Epithelial cell of proximal tubule (primary cell): ENCODE measurements around the gene OGG1. TPM values are rescaled to one million over a fixed set of nuclear protein-coding genes. Genes with fewer than 3 reads are reported as not detected.

Experiments
- DNase-seq: peaks from one replicate; pipeline ENCODE4 v3.0.0-alpha.2; 2011; ENCODE audit warnings: low read depth
- H3K4me3 ChIP-seq: 2 replicates; pipeline ENCODE4 v1.5.1; 2011; ENCODE audit warnings: low read depth, mild to moderate bottlenecking, low read length
- total RNA-seq: library from RNA; depleted of rRNA; stranded (reverse); fragments of >200 nt; gene quantifications from 2 replicates; pipeline ENCODE4 v1.2.3, GENCODE V29; 2015
- TF ChIP-seq, protein P1 (sequence below): conservative IDR thresholded peaks from 2 replicates; pipeline ENCODE4 v1.5.1; 2012; ENCODE audit warnings: low read depth, mild to moderate bottlenecking, low read length

OGG1 gene
- 22.0 and 27.4 TPM in 2 replicates for total RNA-seq

DNA sequence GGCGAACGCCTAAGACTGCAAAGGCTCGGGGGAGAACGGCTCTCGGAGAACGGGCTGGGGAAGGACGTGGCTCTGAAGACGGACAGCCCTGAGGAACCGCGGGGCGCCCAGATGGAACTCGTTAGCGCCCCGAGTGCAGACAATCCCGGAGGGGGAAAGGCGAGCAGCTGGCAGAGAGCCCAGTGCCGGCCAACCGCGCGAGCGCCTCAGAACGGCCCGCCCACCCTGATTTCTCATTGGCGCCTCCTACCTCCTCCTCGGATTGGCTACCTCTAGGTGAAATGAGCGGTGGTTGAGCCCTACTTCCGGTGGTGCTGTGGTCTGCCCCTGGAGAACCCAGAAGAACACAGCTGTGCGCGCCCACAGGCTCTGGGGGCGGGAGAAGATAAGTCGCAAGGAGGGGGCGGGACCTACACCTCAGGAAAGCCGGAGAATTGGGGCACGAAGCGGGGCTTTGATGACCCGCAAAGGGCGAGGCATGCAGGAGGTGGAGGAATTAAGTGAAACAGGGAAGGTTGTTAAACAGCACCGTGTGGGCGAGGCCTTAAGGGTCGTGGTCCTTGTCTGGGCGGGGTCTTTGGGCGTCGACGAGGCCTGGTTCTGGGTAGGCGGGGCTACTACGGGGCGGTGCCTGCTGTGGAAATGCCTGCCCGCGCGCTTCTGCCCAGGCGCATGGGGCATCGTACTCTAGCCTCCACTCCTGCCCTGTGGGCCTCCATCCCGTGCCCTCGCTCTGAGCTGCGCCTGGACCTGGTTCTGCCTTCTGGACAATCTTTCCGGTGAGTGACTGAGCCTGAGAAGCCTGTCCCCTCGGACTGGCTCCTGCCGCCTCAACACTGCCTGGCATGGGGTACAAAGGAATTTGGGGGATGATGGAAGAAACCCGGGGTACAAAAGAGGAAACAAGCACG is at the start of gene OGG1:
TSS of gene OGG1 (plus strand) at position 308 of the 911 bp plus-strand sequence. CDS start at position 643, 335 bp downstream.
- H3K4me3 ChIP-seq = peak within 1 kb of the TSS; percentile 75
- DNase-seq = peak; percentile 88
- TF ChIP-seq, protein P1, sequence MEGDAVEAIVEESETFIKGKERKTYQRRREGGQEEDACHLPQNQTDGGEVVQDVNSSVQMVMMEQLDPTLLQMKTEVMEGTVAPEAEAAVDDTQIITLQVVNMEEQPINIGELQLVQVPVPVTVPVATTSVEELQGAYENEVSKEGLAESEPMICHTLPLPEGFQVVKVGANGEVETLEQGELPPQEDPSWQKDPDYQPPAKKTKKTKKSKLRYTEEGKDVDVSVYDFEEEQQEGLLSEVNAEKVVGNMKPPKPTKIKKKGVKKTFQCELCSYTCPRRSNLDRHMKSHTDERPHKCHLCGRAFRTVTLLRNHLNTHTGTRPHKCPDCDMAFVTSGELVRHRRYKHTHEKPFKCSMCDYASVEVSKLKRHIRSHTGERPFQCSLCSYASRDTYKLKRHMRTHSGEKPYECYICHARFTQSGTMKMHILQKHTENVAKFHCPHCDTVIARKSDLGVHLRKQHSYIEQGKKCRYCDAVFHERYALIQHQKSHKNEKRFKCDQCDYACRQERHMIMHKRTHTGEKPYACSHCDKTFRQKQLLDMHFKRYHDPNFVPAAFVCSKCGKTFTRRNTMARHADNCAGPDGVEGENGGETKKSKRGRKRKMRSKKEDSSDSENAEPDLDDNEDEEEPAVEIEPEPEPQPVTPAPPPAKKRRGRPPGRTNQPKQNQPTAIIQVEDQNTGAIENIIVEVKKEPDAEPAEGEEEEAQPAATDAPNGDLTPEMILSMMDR = no peak

DNA sequence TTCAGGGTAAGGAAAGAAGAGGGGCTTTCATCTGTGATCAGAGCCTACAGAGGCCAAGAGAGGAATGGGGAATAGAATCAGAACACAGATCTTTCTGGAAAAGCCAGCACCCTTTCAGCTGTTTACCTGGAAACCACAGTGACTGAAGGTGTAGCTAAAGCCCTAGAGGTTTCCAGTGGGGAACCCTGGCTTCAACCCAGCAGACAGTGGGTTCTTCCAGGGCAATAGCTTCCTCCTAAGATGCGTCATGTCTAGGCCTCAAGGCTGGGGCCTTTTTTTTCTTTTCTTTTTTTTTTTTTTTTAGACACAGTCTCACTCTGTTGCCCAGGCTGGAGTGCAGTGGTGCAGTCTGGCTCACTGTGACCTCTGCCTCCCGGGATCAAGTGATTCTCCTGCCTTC is 49.2 kb upstream of the OGG1 start:
- TF ChIP-seq, protein P1 = no peak
- no peak for DNase-seq
- H3K4me3 ChIP-seq = no peak overlapping the region

DNA sequence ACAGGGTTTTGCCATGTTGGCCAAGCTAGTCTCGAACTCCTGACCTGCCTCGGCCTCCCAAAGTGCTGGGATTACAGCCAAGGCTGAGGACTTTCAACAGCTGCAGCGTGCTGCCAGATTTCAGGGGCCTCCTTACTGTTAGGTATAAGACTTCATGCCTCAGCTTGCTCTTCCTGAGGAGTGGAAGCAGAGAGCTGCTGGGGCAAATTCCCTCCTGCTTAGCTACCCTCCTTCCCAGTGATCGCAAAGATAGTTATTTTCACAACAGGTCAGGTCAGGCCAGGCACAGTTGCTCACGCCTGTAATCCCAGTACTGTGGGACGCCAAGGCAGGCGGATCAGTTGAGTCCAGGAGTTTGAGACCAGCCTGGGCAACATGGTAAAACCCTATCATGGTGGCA is 48.7 kb upstream of the OGG1 start:
- no peak overlapping the region for H3K4me3 ChIP-seq
- no peak for DNase-seq
- TF ChIP-seq, protein P1 = no peak

DNA sequence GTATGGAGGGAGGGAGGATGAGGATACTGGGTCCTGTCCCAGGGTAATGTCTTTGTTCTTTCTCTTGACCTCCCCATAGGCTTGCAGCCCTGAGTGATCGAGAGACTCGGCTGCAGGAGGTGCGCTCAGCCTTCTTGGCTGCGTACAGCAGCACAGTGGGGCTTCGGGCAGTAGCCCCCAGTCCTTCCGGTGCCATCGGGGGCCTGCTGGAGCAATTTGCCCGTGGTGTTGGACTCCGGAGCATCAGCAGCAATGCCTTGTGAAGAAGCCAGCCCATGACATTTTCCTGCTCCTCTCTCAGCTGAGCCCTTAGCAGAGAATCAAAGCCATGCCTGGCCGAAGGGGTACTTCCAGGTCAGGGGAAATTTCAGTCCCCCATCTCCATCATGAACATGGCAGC is 48.0 kb upstream of the OGG1 start:
- TF ChIP-seq, protein P1 = no peak
- H3K4me3 ChIP-seq = no peak overlapping the region
- DNase-seq = no peak

DNA sequence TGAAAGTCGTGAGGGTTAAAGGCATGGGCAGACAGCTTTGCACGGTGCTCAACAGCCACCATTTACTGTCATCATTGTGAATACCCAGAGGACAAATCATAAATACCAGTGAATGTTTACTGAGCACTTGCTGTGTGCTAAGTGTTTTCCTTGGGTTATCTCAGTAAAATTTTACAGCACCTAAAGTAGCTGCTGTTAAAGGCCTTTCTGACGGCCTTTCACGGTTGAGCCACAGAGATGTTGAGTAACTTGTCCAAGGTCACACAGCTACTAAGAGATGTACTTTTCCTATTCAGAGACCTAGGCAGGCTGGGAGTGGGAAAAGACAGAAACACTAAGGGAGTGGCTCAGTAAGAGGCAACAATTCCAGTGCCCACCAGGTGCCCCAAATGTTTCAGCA is 46.5 kb upstream of the OGG1 start:
- no peak overlapping the region for H3K4me3 ChIP-seq
- DNase-seq = no peak
- TF ChIP-seq, protein P1 = no peak

DNA sequence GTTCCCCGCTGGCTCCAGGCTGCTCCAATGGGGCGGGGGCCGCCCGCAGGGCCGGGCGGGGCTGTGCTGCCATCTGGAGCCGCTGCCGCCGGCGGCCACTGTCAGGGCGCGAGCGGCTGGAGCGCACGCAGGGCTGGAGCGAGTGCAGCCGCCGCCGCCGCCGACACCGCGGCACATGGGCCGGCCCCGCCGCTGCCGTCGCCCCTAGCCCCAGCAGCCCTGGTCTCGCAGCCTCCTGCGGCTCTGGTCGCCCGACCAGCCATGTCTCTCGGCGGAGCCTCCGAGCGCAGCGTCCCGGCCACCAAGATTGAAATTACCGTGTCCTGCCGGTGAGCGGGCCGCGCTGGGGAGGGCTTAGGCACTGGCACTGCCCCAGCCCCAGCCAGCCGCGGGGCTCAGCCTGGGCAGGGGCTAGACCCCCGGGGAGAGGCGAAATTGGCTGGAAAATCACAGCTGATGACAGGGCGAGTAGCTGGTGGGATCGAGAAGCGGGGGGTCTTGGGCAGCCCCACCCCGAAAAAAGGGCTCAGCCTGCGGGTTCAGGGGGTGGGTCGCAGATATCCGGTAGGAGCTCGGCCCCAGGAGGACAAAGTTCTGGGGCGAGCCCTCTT is 45.9 kb upstream of the OGG1 start, which contains the start of gene CPNE9:
TSS of gene CPNE9 (plus strand) at position 98 of the 611 bp plus-strand sequence. CDS start at position 262, 164 bp downstream.
- peak within 1 kb of the TSS; percentile 36 for H3K4me3 ChIP-seq
- DNase-seq = no peak
- TF ChIP-seq, protein P1 = no peak
